Measurements from ENCODE around the gene KIF12. TPM values are rescaled to one million over a fixed set of nuclear protein-coding genes. Genes with fewer than 3 reads are reported as not detected.

Gene KIF12
- total RNA-seq, 4 donors from 2014 or later: 1.5 to 5.4 (median 2.7) TPM

DNA sequence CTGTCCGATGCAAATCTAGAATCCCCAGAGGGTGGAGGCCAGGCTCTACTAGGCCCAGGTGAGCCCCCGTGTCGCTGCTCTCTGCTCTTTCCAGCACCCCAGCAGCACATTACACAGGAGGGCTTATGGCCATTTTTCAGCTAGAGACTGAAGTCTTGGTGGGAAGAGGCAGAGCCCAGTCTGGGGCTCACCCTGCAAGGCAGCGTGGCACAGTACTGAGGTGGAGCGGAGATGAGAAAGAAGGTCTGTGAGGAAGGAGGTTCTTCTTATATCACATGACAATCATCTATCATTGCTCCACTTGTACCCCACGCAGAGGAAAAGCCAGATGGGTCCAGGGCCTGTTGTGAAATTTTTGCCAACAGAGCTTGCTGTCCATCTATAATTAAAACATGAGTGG is 10.0 kb upstream of the KIF12 start:
- H3K27ac ChIP-seq: no peak overlapping the region

DNA sequence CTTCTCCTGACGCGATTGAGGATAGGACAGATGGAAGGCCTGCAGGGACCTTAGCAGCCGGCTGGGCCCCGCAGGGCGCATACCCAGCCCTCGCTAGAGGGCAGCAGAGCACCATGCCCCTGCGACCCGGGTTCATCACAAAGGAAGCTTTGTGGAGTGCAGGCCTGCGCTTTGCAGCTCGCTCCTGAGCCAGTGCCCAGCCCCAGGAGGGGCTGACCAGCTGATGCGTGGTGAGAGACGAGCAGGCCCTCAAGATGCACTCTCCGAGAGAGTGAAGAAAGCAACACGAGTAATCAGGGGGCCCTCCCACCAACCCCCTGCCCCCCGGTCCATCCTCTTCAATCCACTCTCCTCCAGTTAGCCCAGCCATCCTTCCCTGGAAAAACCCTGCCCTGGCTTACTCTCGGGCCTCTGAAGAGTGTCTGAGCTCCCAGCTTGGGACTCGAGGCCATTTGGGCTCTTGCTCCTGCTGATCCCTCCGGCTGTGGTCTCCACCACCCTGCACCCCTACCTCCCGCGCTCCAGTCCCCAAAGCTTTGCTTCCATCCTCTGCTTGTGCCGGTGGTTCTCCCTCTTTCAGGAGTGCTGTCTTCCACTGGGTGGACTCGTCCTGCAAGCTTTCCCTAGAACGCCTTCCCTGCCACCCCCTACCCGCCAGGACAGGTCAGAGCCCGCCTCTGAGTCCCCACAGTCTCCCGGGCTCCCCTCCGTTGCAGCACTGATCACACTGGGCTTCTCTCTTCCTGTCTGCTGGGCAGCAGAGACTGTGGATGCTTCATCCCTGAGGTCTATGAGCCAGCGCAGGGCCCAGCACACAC is 9.1 kb upstream of the KIF12 start:
- peak; percentile 50 to 65 for DNase-seq
- intact Hi-C loops (cut with DNase I; ENCODE audit: low total_unique reads): no loop called here
- Histone ChIP-seq H3K27me3 (no peaks in the 10 kb centered on the region), H3K9me3 (no peaks in the 10 kb centered on the region), H3K36me3 (no peaks in the 10 kb centered on the region), H3K27ac (no peak overlapping the region), H3K4me3 (no peak overlapping the region), H3K4me1 (no peaks in the 10 kb centered on the region)
- TF ChIP-seq POLR2A (IDR thresholded peaks at IDR 0.05): no peak
- TF ChIP-seq, protein P1, sequence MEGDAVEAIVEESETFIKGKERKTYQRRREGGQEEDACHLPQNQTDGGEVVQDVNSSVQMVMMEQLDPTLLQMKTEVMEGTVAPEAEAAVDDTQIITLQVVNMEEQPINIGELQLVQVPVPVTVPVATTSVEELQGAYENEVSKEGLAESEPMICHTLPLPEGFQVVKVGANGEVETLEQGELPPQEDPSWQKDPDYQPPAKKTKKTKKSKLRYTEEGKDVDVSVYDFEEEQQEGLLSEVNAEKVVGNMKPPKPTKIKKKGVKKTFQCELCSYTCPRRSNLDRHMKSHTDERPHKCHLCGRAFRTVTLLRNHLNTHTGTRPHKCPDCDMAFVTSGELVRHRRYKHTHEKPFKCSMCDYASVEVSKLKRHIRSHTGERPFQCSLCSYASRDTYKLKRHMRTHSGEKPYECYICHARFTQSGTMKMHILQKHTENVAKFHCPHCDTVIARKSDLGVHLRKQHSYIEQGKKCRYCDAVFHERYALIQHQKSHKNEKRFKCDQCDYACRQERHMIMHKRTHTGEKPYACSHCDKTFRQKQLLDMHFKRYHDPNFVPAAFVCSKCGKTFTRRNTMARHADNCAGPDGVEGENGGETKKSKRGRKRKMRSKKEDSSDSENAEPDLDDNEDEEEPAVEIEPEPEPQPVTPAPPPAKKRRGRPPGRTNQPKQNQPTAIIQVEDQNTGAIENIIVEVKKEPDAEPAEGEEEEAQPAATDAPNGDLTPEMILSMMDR (IDR thresholded peaks at IDR 0.05): peak; percentile 79 to 89 (median 84)

More for the DNA sequence above, 10.0 kb upstream of the KIF12 start:
- no peak for TF ChIP-seq POLR2A (IDR thresholded peaks at IDR 0.05)
- TF ChIP-seq, protein P1 (IDR thresholded peaks at IDR 0.05): no peak
- H3K36me3 ChIP-seq: no peaks in the 10 kb centered on the region
- H3K4me1 ChIP-seq: no peaks in the 10 kb centered on the region
- H3K27me3 ChIP-seq: no peaks in the 10 kb centered on the region
- DNase-seq: no peak
- no peak overlapping the region for H3K4me3 ChIP-seq
- intact Hi-C loops (cut with DNase I; ENCODE audit: low total_unique reads): no loop called here
- no peaks in the 10 kb centered on the region for H3K9me3 ChIP-seq

GRCh38 chr9:114107286-114108001 is 8.4 kb upstream of the KIF12 start:
- Histone ChIP-seq H3K9me3 (no peaks in the 10 kb centered on the region), H3K4me1 (no peaks in the 10 kb centered on the region), H3K27me3 (no peaks in the 10 kb centered on the region), H3K4me3 (no peak overlapping the region), H3K27ac (no peak overlapping the region), H3K36me3 (no peaks in the 10 kb centered on the region)
- no peak for TF ChIP-seq POLR2A (IDR thresholded peaks at IDR 0.05)
- TF ChIP-seq, protein P1 (IDR thresholded peaks at IDR 0.05): no peak
- intact Hi-C loops (cut with DNase I; ENCODE audit: low total_unique reads): no loop called here
- DNase-seq: no peak

- DNase-seq: no peak
- H3K27me3 ChIP-seq: no peaks in the 10 kb centered on the region
Observed at GRCh38 chr9:114105236-114105635, 6.1 kb upstream of the KIF12 start.

More at GRCh38 chr9:114105236-114105635, 6.1 kb upstream of the KIF12 start:
- Histone ChIP-seq H3K36me3 (no peaks in the 10 kb centered on the region), H3K4me3 (no peak overlapping the region), H3K27ac (no peak overlapping the region), H3K9me3 (no peaks in the 10 kb centered on the region), H3K4me1 (no peaks in the 10 kb centered on the region)
- TF ChIP-seq POLR2A (IDR thresholded peaks at IDR 0.05): no peak
- TF ChIP-seq, protein P1 (IDR thresholded peaks at IDR 0.05): no peak
- intact Hi-C loops (cut with DNase I; ENCODE audit: low total_unique reads): no loop called here
